Mesendoderm (in vitro differentiated cells): ENCODE data around the gene APMAP.

Experiments used
- DNase-seq: peaks from one replicate; pipeline ENCODE4 v3.0.0; 2013
- H2AK5ac ChIP-seq: 2 replicates; pipeline ENCODE4 v1.6.1; 2013; ENCODE audit warnings: low read length, inconsistent platforms
- H2BK120ac ChIP-seq: 2 replicates; pipeline ENCODE4 v1.6.1; 2013; ENCODE audit warnings: low read depth, mild to moderate bottlenecking, low read length, moderate library complexity, mixed read lengths
- H2BK15ac ChIP-seq: replicated peaks from 2 replicates; pipeline ENCODE4 v1.6.1; 2013; ENCODE audit warnings: low read depth, mild to moderate bottlenecking, moderate library complexity
- H2BK5ac ChIP-seq: 2 replicates; pipeline ENCODE4 v1.6.1; 2013; ENCODE audit warnings: low read length, inconsistent platforms
- H3K18ac ChIP-seq: 2 replicates; pipeline ENCODE4 v1.6.1; 2013; ENCODE audit warnings: mild to moderate bottlenecking, low read length, mixed read lengths
- H3K23ac ChIP-seq: one replicate; pipeline ENCODE4 v1.6.1; 2013; ENCODE audit warnings: low read length
- H3K27ac ChIP-seq: 2 replicates; pipeline ENCODE4 v1.5.1; 2013; ENCODE audit warnings: low read depth, mild to moderate bottlenecking, inconsistent platforms, low read length, moderate library complexity
- H3K27me3 ChIP-seq: 2 replicates; pipeline ENCODE4 v1.6.1; 2013; ENCODE audit warnings: low read length, control low read depth, mild to moderate bottlenecking, inconsistent platforms; ENCODE audit not compliant: insufficient read depth, poor library complexity
- H3K36me3 ChIP-seq: 2 replicates; pipeline ENCODE4 v1.6.1; 2013; ENCODE audit warnings: low read length, inconsistent platforms; ENCODE audit not compliant: control insufficient read depth, insufficient read depth
- H3K4ac ChIP-seq: one replicate; pipeline ENCODE4 v1.6.1; 2013; ENCODE audit warnings: low read depth, mild to moderate bottlenecking, low read length, moderate library complexity
- H3K4me1 ChIP-seq: 2 replicates; pipeline ENCODE4 v1.6.1; 2013; ENCODE audit warnings: low read depth, low read length, inconsistent platforms; ENCODE audit not compliant: control insufficient read depth
- H3K4me2 ChIP-seq: 2 replicates; pipeline ENCODE4 v1.6.1; 2013; ENCODE audit warnings: low read length
- H3K4me3 ChIP-seq: 2 replicates; pipeline ENCODE4 v1.5.1; 2013; ENCODE audit warnings: mild to moderate bottlenecking, low read length
- H3K56ac ChIP-seq: one replicate; pipeline ENCODE4 v1.6.1; 2013; ENCODE audit warnings: low read length
- H3K79me1 ChIP-seq: 2 replicates; pipeline ENCODE4 v1.6.1; 2013; ENCODE audit warnings: low read length, inconsistent platforms
- H3K79me2 ChIP-seq: 2 replicates; pipeline ENCODE4 v1.6.1; 2013; ENCODE audit warnings: mild to moderate bottlenecking, low read length; ENCODE audit not compliant: control insufficient read depth, insufficient read depth
- H3K9ac ChIP-seq: 2 replicates; pipeline ENCODE4 v1.6.1; 2013; ENCODE audit warnings: low read length, inconsistent platforms
- H4K5ac ChIP-seq: one replicate; pipeline ENCODE4 v1.6.1; 2013; ENCODE audit warnings: low read length
- H4K8ac ChIP-seq: one replicate; pipeline ENCODE4 v1.6.1; 2013; ENCODE audit warnings: low read depth, mild to moderate bottlenecking, control low read depth, low read length, moderate library complexity
- WGBS: extraction: QIAGEN DNeasy Blood & Tissue Kit; methylation state at CpG from one replicate; pipeline ENCODE4 v1.1.7; 2013; ENCODE audit warnings: low lambda C conversion rate, missing lambda C conversion rate; ENCODE audit not compliant: insufficient coverage; ENCODE audit errors: extremely low coverage; 5-methylcytosine and 5-hydroxymethylcytosine counted together

APMAP gene

DNA sequence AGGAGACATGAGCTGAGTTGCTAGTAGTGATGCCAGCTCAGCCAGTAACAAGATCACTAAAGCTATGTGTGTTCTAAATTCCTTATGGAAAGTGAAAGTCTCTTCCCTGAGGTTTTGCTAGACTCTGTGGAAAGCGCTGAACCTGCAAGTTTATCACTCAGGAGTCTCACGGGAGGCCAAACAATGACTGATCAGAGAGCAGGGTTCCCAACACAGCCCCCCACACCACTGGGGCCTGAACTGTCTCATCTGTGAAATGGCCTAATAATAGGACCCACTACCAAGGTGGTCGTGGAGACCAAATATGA is 45.5 kb upstream of the APMAP start:
- no peak overlapping the region for H3K23ac ChIP-seq
- no peak overlapping the region for H3K27ac ChIP-seq
- no peak overlapping the region for H4K5ac ChIP-seq
- H2BK120ac ChIP-seq = no peak overlapping the region
- H3K4me2 ChIP-seq = no peak overlapping the region
- DNase-seq = no peak
- no peak overlapping the region for H2AK5ac ChIP-seq
- no peak overlapping the region for H3K9ac ChIP-seq
- WGBS = no CpG with 5 or more reads among the region's 3 CpGs
- no peaks in the 10 kb centered on the region for H3K79me2 ChIP-seq
- H3K4me1 ChIP-seq = no peaks in the 10 kb centered on the region
- H2BK15ac ChIP-seq = no peak overlapping the region
- H3K18ac ChIP-seq = no peak overlapping the region
- no peak overlapping the region for H3K56ac ChIP-seq
- no peaks in the 10 kb centered on the region for H3K36me3 ChIP-seq
- no peak overlapping the region for H3K4me3 ChIP-seq
- no peak overlapping the region for H3K4ac ChIP-seq
- H4K8ac ChIP-seq = no peak overlapping the region
- H3K79me1 ChIP-seq = no peaks in the 10 kb centered on the region
- no peak overlapping the region for H2BK5ac ChIP-seq
- no peaks in the 10 kb centered on the region for H3K27me3 ChIP-seq

DNA sequence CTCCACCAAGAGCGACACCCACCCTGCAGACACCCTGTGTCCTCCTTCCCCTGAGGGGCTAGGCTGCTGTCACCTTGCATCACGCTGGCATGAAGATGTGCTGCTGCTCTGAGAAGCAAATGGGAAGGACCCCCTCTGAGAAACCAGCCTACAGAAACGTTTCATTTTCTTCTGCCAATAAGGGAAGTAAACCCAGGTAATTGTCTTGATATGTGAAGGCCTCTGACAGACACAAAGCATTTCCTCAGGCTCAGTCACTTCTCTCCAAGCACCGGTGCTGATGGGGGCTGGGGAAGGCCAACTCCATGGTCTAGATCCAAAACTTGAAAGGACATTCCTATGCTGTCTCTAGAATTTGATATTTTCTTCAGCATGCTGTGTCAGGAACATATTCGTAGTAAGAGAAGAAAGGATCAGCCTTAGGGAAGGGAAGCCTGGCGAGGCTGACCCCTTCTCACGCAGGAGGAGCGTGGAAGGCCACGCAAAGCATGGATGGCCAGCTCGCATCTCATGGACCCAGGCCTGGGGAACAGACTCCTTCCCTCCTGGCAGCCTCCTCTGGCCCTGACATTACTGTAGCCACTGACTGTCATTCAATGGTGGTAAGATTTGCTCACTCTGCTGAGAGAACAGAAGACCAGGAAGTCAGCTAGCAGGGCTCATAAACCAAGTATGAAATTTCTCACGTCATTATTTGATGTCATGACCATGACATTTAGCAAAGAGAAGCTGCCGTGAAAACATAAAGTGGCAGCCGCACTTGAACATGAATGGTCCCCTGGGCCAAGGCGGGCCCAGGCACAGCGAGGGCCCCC is 44.9 kb upstream of the APMAP start:
- Histone ChIP-seq H3K4ac (no peak overlapping the region), H2BK5ac (no peak overlapping the region), H2BK120ac (no peak overlapping the region), H2AK5ac (no peak overlapping the region), H3K56ac (no peak overlapping the region), H3K79me2 (no peaks in the 10 kb centered on the region), H3K27ac (no peak overlapping the region), H3K27me3 (no peaks in the 10 kb centered on the region), H2BK15ac (no peak overlapping the region), H4K8ac (no peak overlapping the region), H3K4me2 (no peak overlapping the region), H3K4me1 (no peaks in the 10 kb centered on the region), H3K23ac (no peak overlapping the region), H3K36me3 (no peaks in the 10 kb centered on the region), H3K4me3 (no peak overlapping the region), H3K79me1 (no peaks in the 10 kb centered on the region), H3K9ac (no peak overlapping the region), H4K5ac (no peak overlapping the region), H3K18ac (no peak overlapping the region)
- DNase-seq = no peak
- WGBS = no CpG with 5 or more reads among the region's 15 CpGs

GRCh38 chr20:25036331-25036936 is 43.9 kb upstream of the APMAP start:
- Histone ChIP-seq H4K8ac (no peak overlapping the region), H3K27me3 (no peaks in the 10 kb centered on the region), H3K4me3 (no peak overlapping the region), H3K36me3 (no peaks in the 10 kb centered on the region), H3K4ac (no peak overlapping the region), H3K56ac (no peak overlapping the region), H4K5ac (no peak overlapping the region), H3K79me2 (no peaks in the 10 kb centered on the region), H2BK5ac (no peak overlapping the region), H3K79me1 (no peaks in the 10 kb centered on the region), H2AK5ac (no peak overlapping the region), H2BK120ac (no peak overlapping the region), H3K4me1 (no peaks in the 10 kb centered on the region), H3K9ac (no peak overlapping the region), H3K18ac (no peak overlapping the region), H3K23ac (no peak overlapping the region), H3K4me2 (no peak overlapping the region), H3K27ac (no peak overlapping the region), H2BK15ac (no peak overlapping the region)
- WGBS = no CpG with 5 or more reads among the region's 7 CpGs
- no peak for DNase-seq

DNA sequence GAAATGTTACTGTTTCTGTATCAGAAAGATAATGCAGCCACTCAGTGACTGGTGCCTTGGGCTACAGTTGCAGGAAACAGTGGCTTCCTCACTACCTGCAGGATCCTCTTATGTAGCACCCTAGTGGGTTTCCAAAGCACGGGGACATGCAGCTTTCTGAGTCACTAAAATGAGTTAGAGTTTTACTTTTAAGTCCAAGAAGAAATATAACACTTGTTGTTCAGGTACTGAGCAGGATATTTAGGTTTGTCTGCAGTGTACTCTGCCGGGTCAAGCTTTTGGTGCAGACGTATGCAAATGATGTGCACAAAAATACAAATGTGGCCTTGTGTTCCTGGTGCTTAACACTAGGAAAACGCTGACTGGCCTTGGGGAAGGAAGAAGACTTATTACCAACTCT is 43.4 kb upstream of the APMAP start:
- H4K5ac ChIP-seq = no peak overlapping the region
- H3K4ac ChIP-seq = no peak overlapping the region
- H3K79me2 ChIP-seq = no peaks in the 10 kb centered on the region
- H3K27ac ChIP-seq = no peak overlapping the region
- no peaks in the 10 kb centered on the region for H3K36me3 ChIP-seq
- H2BK5ac ChIP-seq = no peak overlapping the region
- no peak overlapping the region for H3K4me2 ChIP-seq
- H3K4me1 ChIP-seq = no peaks in the 10 kb centered on the region
- no peak overlapping the region for H2BK120ac ChIP-seq
- WGBS = no CpG with 5 or more reads among the region's 4 CpGs
- H3K27me3 ChIP-seq = no peaks in the 10 kb centered on the region
- H3K23ac ChIP-seq = no peak overlapping the region
- H4K8ac ChIP-seq = no peak overlapping the region
- H2BK15ac ChIP-seq = no peak overlapping the region
- H3K9ac ChIP-seq = no peak overlapping the region
- no peak overlapping the region for H3K4me3 ChIP-seq
- no peaks in the 10 kb centered on the region for H3K79me1 ChIP-seq
- no peak overlapping the region for H2AK5ac ChIP-seq
- H3K56ac ChIP-seq = no peak overlapping the region
- no peak overlapping the region for H3K18ac ChIP-seq
- no peak for DNase-seq

- H3K4ac ChIP-seq = no peak overlapping the region
- no peak overlapping the region for H2BK120ac ChIP-seq
- no peak overlapping the region for H3K4me2 ChIP-seq
- WGBS = no CpG with 5 or more reads among the region's 3 CpGs
- H3K79me1 ChIP-seq = no peaks in the 10 kb centered on the region
- no peaks in the 10 kb centered on the region for H3K79me2 ChIP-seq
- H2BK15ac ChIP-seq = no peak overlapping the region
- no peak overlapping the region for H3K4me3 ChIP-seq
- no peak overlapping the region for H4K8ac ChIP-seq
- H2AK5ac ChIP-seq = no peak overlapping the region
- no peak overlapping the region for H3K56ac ChIP-seq
- DNase-seq = no peak
- no peaks in the 10 kb centered on the region for H3K36me3 ChIP-seq
- no peak overlapping the region for H3K23ac ChIP-seq
- H3K9ac ChIP-seq = no peak overlapping the region
- no peak overlapping the region for H3K27ac ChIP-seq
- H3K18ac ChIP-seq = no peak overlapping the region
- H2BK5ac ChIP-seq = no peak overlapping the region
- H4K5ac ChIP-seq = no peak overlapping the region
- H3K4me1 ChIP-seq = no peaks in the 10 kb centered on the region
- H3K27me3 ChIP-seq = no peaks in the 10 kb centered on the region
These were observed 41.4 kb upstream of the APMAP start for GRCh38 chr20:25033924-25034300.
